H1 (cell line): Measurements from ENCODE around the gene MSI2. TPM values are rescaled to one million over a fixed set of nuclear protein-coding genes. Genes with fewer than 3 reads are reported as not detected.

Experiments used
- CTCF ChIA-PET: fragments of 300-600 bp; sonication (Branson Sonifier 250); formaldehyde crosslinking; loops from one replicate; lab custom pipeline; 2021; ENCODE audit not compliant: partially characterized antibody; lab: Charles Lee
- POLR2A ChIA-PET: fragments of 300-600 bp; sonication (Branson Sonifier 250); formaldehyde crosslinking; loops from one replicate; lab custom pipeline; 2021; ENCODE audit warnings: inconsistent platforms; ENCODE audit not compliant: partially characterized antibody; lab: Charles Lee
- DNase-seq, 2 experiments: peaks; one replicate each; pipeline versions ENCODE4 v3.0.0 to v3.0.0-alpha.2; 2010 to 2022; ENCODE audit warnings: low spot score in 2 of 2, low read depth in 1 of 2, mixed read lengths in 1 of 2
- FAIRE-seq: peaks from 2 replicates; lab custom pipeline; 2011; peaks lifted over from hg19 to GRCh38; lab: Jason Lieb, UNC
- H2AFZ ChIP-seq: 2 replicates; pipeline ENCODE4 v1.8.1; 2012; ENCODE audit warnings: low read length, inconsistent platforms
- H2AK5ac ChIP-seq: 2 replicates; pipeline ENCODE4 v1.6.1; 2013; ENCODE audit warnings: low read depth, low read length
- H2BK120ac ChIP-seq: replicated peaks from 2 replicates; pipeline ENCODE3; 2013; ENCODE audit warnings: low read depth, low read length, inconsistent platforms
- H2BK12ac ChIP-seq: 2 replicates; pipeline ENCODE4 v1.6.1; 2013; ENCODE audit warnings: low read depth, low read length
- H2BK15ac ChIP-seq: 2 replicates; pipeline ENCODE4 v1.6.1; 2013; ENCODE audit warnings: low read length
- H2BK20ac ChIP-seq: 2 replicates; pipeline ENCODE4 v1.6.1; 2013; ENCODE audit warnings: low read length
- H2BK5ac ChIP-seq: 2 replicates; pipeline ENCODE4 v1.6.1; 2013; ENCODE audit warnings: low read depth, low read length
- H3K14ac ChIP-seq: 2 replicates; pipeline ENCODE4 v1.6.1; 2013; ENCODE audit warnings: inconsistent platforms; ENCODE audit not compliant: insufficient read length
- H3K18ac ChIP-seq: 2 replicates; pipeline ENCODE4 v1.6.1; 2013; ENCODE audit warnings: low read length; ENCODE audit errors: extremely low read depth
- H3K23ac ChIP-seq: 2 replicates; pipeline ENCODE4 v1.6.1; 2013; ENCODE audit warnings: inconsistent platforms; ENCODE audit not compliant: insufficient read length
- H3K23me2 ChIP-seq: 2 replicates; pipeline ENCODE4 v1.6.1; 2013; ENCODE audit warnings: low read depth, low read length
- H3K27ac ChIP-seq: 2 replicates; pipeline ENCODE4 v1.6.1; 2011; ENCODE audit warnings: low read depth, low read length, inconsistent platforms
- H3K27me3 ChIP-seq, 4 experiments: replicated peaks in 1 of 4; 1 replicate in 1 of 4; 2 replicates in 3 of 4; pipeline versions ENCODE4 v1.6.1 to v1.8.1; 2011 to 2013; ENCODE audit warnings: low read length in 3 of 4, mild to moderate bottlenecking in 3 of 4, inconsistent platforms in 2 of 4, mixed read lengths in 2 of 4, moderate library complexity in 1 of 4; ENCODE audit not compliant: control insufficient read depth in 3 of 4, insufficient read depth in 3 of 4; ENCODE audit errors: extremely low read depth in 1 of 4
- H3K36me3 ChIP-seq, 4 experiments: 2 replicates each; pipeline versions ENCODE4 v1.6.1 to v1.8.1; 2011 to 2013; ENCODE audit warnings: mild to moderate bottlenecking in 4 of 4, low read length in 3 of 4, moderate library complexity in 2 of 4, control low read depth in 1 of 4, inconsistent platforms in 1 of 4; ENCODE audit not compliant: insufficient read depth in 4 of 4, control insufficient read depth in 2 of 4
- H3K4ac ChIP-seq: replicated peaks from 2 replicates; pipeline ENCODE3; 2013; ENCODE audit warnings: low read length, low read depth, mixed read lengths, inconsistent platforms; ENCODE audit not compliant: insufficient read length
- H3K4me1 ChIP-seq, 4 experiments: replicated peaks in 1 of 4; 1 replicate in 1 of 4; 2 replicates in 3 of 4; pipeline versions ENCODE4 v1.6.1 to v1.8.1; 2011 to 2013; ENCODE audit warnings: low read length in 3 of 4, inconsistent platforms in 2 of 4, mixed read lengths in 1 of 4; ENCODE audit not compliant: insufficient read depth in 4 of 4, control insufficient read depth in 3 of 4
- H3K4me2 ChIP-seq, 2 experiments: 2 replicates each; pipeline versions ENCODE4 v1.6.1 to v1.8.1; 2011 to 2013; ENCODE audit warnings: low read depth in 2 of 2, low read length in 2 of 2, control low read depth in 1 of 2, inconsistent platforms in 1 of 2, mild to moderate bottlenecking in 1 of 2; ENCODE audit not compliant: insufficient read depth in 1 of 2
- H3K4me3 ChIP-seq, 4 experiments: fragments of 200-600, 300-600 bp in 1 of 4; sonication (generic), shearing (Covaris generic), sonication (Bioruptor Twin) in 1 of 4; 2 replicates each; pipeline versions ENCODE4 v1.5.1 to v1.8.1; 2011 to 2016; ENCODE audit warnings: low read length in 4 of 4, low read depth in 3 of 4, control low read depth in 2 of 4, inconsistent platforms in 2 of 4, mild to moderate bottlenecking in 2 of 4, mixed read lengths in 1 of 4, moderate library complexity in 1 of 4; ENCODE audit not compliant: insufficient read depth in 2 of 4; ENCODE audit errors: extremely low read depth in 1 of 4
- H3K56ac ChIP-seq: replicated peaks from 2 replicates; pipeline ENCODE3; 2013; ENCODE audit warnings: low read depth, mild to moderate bottlenecking, mixed read lengths, low read length, inconsistent platforms; ENCODE audit not compliant: insufficient read length
- H3K79me1 ChIP-seq: 2 replicates; pipeline ENCODE4 v1.6.1; 2013; ENCODE audit warnings: low read depth, low read length, control low read depth
- H3K79me2 ChIP-seq, 2 experiments: 2 replicates each; pipeline versions ENCODE4 v1.6.1 to v1.8.1; 2012 to 2013; ENCODE audit warnings: low read length in 2 of 2, mild to moderate bottlenecking in 2 of 2, inconsistent platforms in 1 of 2; ENCODE audit not compliant: insufficient read depth in 2 of 2, control insufficient read depth in 1 of 2
- H3K9ac ChIP-seq, 4 experiments: replicated peaks in 1 of 4; 1 replicate in 1 of 4; 2 replicates in 3 of 4; pipeline versions ENCODE4 v1.6.1 to v1.8.1; 2011 to 2013; ENCODE audit warnings: low read depth in 3 of 4, low read length in 3 of 4, control low read depth in 2 of 4, mild to moderate bottlenecking in 2 of 4, moderate library complexity in 2 of 4, inconsistent platforms in 1 of 4; ENCODE audit errors: extremely low read depth in 1 of 4
- H3K9me3 ChIP-seq, 2 experiments: 2 replicates each; pipeline versions ENCODE4 v1.6.1 to v1.8.1; 2012 to 2013; ENCODE audit warnings: mild to moderate bottlenecking in 2 of 2, moderate library complexity in 2 of 2, control low read depth in 1 of 2, inconsistent platforms in 1 of 2, low read depth in 1 of 2, low read length in 1 of 2, mixed read lengths in 1 of 2; ENCODE audit not compliant: insufficient read depth in 2 of 2
- H4K20me1 ChIP-seq, 2 experiments: replicated peaks in 1 of 2; 2 replicates each; pipeline versions ENCODE3 to v1.8.1; 2011 to 2013; ENCODE audit warnings: inconsistent platforms in 2 of 2, low read length in 2 of 2, mild to moderate bottlenecking in 1 of 2; ENCODE audit not compliant: insufficient read depth in 2 of 2, control insufficient read depth in 1 of 2
- H4K5ac ChIP-seq: 2 replicates; pipeline ENCODE4 v1.6.1; 2013; ENCODE audit warnings: low read length, low read depth, mixed read lengths, inconsistent platforms; ENCODE audit not compliant: insufficient read length
- H4K8ac ChIP-seq: 2 replicates; pipeline ENCODE4 v1.8.0; 2013; ENCODE audit warnings: mild to moderate bottlenecking, moderate library complexity, low read length, inconsistent platforms; ENCODE audit not compliant: insufficient read depth; ENCODE audit errors: extremely low read depth
- H4K91ac ChIP-seq: replicated peaks from 2 replicates; pipeline ENCODE3; 2013; ENCODE audit warnings: low read length, mixed read lengths, inconsistent platforms; ENCODE audit not compliant: insufficient read length
- CBX5 ChIP-seq: fragments of 300-800, 300-1000 bp; sonication (generic); IDR thresholded peaks from 2 replicates; pipeline ENCODE4 v1.7.1; 2016; ENCODE audit warnings: antibody characterized with exemption, low read length, low read depth
- FOSL1 ChIP-seq: IDR thresholded peaks from 2 replicates; pipeline ENCODE4 v1.6.1; 2011; ENCODE audit warnings: mild to moderate bottlenecking, low read depth, low read length, moderate library complexity; ENCODE audit not compliant: insufficient read depth
- JUND ChIP-seq: IDR thresholded peaks from 2 replicates; pipeline ENCODE4 v1.6.1; 2011; ENCODE audit warnings: mild to moderate bottlenecking, improper control_type of control experiment, low read length
- KDM5A ChIP-seq: fragments of 200-600 bp; IDR thresholded peaks from 2 replicates; pipeline ENCODE4 v1.7.1; 2012; ENCODE audit warnings: mild to moderate bottlenecking, low read length, inconsistent platforms, mixed read lengths
- POLR2AphosphoS5 ChIP-seq: IDR thresholded peaks from 2 replicates; pipeline ENCODE4 v1.6.1; 2011; ENCODE audit warnings: low read depth, low read length
- RBBP5 ChIP-seq: IDR thresholded peaks from 2 replicates; pipeline ENCODE4 v1.7.1; 2012; ENCODE audit warnings: low read depth, mild to moderate bottlenecking, inconsistent platforms, low read length, moderate library complexity, borderline replicate concordance
- RNF2 ChIP-seq: fragments of 200-900, 300-1000 bp; sonication (generic); IDR thresholded peaks from 2 replicates; pipeline ENCODE4 v1.7.1; 2016; ENCODE audit warnings: borderline replicate concordance, low read depth, mild to moderate bottlenecking, antibody characterized with exemption, low read length; ENCODE audit not compliant: poor library complexity, severe bottlenecking; ENCODE audit errors: missing control alignments
- RXRA ChIP-seq: IDR thresholded peaks from 2 replicates; pipeline ENCODE4 v1.6.1; 2011; ENCODE audit warnings: low read depth, mild to moderate bottlenecking, low read length, moderate library complexity; ENCODE audit not compliant: insufficient read depth
- WGBS, 2 experiments: shearing (Covaris generic) in 1 of 2; methylation state at CpG; one replicate each; pipeline versions ENCODE4 v1.1.6 to v1.1.7; 2013 to 2015; ENCODE audit warnings: low lambda C conversion rate in 2 of 2, mixed read lengths in 2 of 2, inconsistent platforms in 1 of 2, low coverage in 1 of 2, missing lambda C conversion rate in 1 of 2; ENCODE audit not compliant: insufficient replicate concordance in 2 of 2, insufficient coverage in 1 of 2, insufficient read length in 1 of 2; ENCODE audit errors: extremely low coverage in 1 of 2, missing lambda C conversion rate in 1 of 2; 5-methylcytosine and 5-hydroxymethylcytosine counted together
- polyA plus RNA-seq, 7 experiments: library from polyadenylated mRNA; depleted of rRNA in 3 of 7; stranded (reverse) in 5 of 7; unstranded in 2 of 7; fragments of >200 nt in 5 of 7; fragments of 200-250 nt in 2 of 7; gene quantifications; 1 replicate in 5 of 7; 2 replicates in 1 of 7; 4 replicates in 1 of 7; pipeline versions ENCODE4 v1.2.1 to v1.2.3, GENCODE V29; 2011 to 2013; ENCODE audit warnings: missing spikeins in 2 of 7, mixed read lengths in 2 of 7
- total RNA-seq: library from RNA; stranded (reverse); fragmentation: NEBNext Ultra II Directional; extraction: Animal tissue kit (Norgen Biotek cat#: 25700); gene quantifications from 2 replicates; pipeline ENCODE4 v1.2.1, GENCODE V29; 2021
- TF ChIP-seq, protein P1 (sequence below): IDR thresholded peaks from 2 replicates; pipeline ENCODE4 v1.6.1; 2011; ENCODE audit warnings: low read depth, mild to moderate bottlenecking, low read length; ENCODE audit not compliant: insufficient read depth
- TF ChIP-seq, protein P2 (sequence below): IDR thresholded peaks from 2 replicates; pipeline ENCODE4 v1.6.1; 2012; ENCODE audit warnings: low read length, inconsistent platforms

MSI2 gene
- total and polyA plus RNA-seq, 2 of the 8 experiments (the other 6 are each of a cell fraction or from before 2014, with no cell fraction given) = 36.7 to 80.6 TPM

DNA sequence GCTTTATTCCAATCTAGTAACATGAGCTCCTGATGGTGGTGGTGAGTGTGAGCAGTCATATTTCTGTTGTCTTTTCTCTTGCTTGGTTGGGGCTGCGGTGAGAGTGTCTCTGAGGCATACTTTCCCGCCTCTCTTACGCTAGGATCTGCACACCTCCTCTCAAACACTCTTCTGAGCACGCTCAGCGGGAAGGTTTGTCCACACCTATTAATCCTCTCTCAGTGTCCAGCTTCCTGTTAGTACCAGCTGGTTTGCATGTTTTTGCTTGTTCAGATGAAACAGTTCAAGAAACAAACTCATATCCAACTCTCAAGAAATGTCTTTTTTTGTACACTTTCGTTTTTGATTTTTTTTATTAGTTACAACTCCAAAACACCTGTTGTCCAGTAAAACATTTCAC, 399.2 kb downstream of the MSI2 start:
- no peak overlapping the region for H3K18ac ChIP-seq
- H3K4me3 ChIP-seq = no peak overlapping the region
- H3K79me1 ChIP-seq = 0 out of 2 replicates have a peak, but pooled peaks cover 2% of the 10 kb centered on the region
- ChIA-PET POLR2A (no interaction called here), CTCF (interaction anchor here (0.7 to 2.0 kb wide), 8 partner anchors 9 to 215 kb away, joined by 3 to 6 read pairs (median 4); no protein-coding TSS in a partner anchor)
- no peak for FAIRE-seq
- H3K9ac ChIP-seq = no peak overlapping the region
- H2BK15ac ChIP-seq = no peak overlapping the region
- H3K36me3 ChIP-seq = no peaks in the 10 kb centered on the region; a peak in 2 of 8 replicates
- no peak overlapping the region for H2BK5ac ChIP-seq
- no peak overlapping the region for H3K56ac ChIP-seq
- DNase-seq = no peak
- H3K23me2 ChIP-seq = no peaks in the 10 kb centered on the region
- no peak overlapping the region for H2AFZ ChIP-seq
- TF ChIP-seq KDM5A (no peak), CBX5 (no peak), RNF2 (no peak), JUND (no peak), RBBP5 (no peak), POLR2AphosphoS5 (no peak), FOSL1 (no peak), RXRA (no peak)
- TF ChIP-seq, protein P1, sequence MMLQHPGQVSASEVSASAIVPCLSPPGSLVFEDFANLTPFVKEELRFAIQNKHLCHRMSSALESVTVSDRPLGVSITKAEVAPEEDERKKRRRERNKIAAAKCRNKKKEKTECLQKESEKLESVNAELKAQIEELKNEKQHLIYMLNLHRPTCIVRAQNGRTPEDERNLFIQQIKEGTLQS = no peak
- TF ChIP-seq, protein P2, sequence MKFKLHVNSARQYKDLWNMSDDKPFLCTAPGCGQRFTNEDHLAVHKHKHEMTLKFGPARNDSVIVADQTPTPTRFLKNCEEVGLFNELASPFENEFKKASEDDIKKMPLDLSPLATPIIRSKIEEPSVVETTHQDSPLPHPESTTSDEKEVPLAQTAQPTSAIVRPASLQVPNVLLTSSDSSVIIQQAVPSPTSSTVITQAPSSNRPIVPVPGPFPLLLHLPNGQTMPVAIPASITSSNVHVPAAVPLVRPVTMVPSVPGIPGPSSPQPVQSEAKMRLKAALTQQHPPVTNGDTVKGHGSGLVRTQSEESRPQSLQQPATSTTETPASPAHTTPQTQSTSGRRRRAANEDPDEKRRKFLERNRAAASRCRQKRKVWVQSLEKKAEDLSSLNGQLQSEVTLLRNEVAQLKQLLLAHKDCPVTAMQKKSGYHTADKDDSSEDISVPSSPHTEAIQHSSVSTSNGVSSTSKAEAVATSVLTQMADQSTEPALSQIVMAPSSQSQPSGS = no peak
- no peak overlapping the region for H2BK12ac ChIP-seq
- H4K20me1 ChIP-seq = no peaks in the 10 kb centered on the region
- WGBS, 2 experiments = 94% methylated on average over 6 of the region's 6 CpGs; no CpG with 5 or more reads in 1 of the 2 experiments
- H4K91ac ChIP-seq = no peak overlapping the region
- H3K27ac ChIP-seq = no peak overlapping the region
- no peak overlapping the region for H2AK5ac ChIP-seq
- H3K14ac ChIP-seq = no peak overlapping the region
- no peak overlapping the region for H4K5ac ChIP-seq
- H2BK120ac ChIP-seq = no peak overlapping the region
- H3K27me3 ChIP-seq = no peaks in the 10 kb centered on the region
- no peak overlapping the region for H3K4ac ChIP-seq
- H3K79me2 ChIP-seq = no peaks in the 10 kb centered on the region
- H2BK20ac ChIP-seq = no peak overlapping the region
- H3K4me1 ChIP-seq = peaks cover 7 to 11% (median 10%) of the 10 kb centered on the region in 4 experiments
- H4K8ac ChIP-seq = no peak overlapping the region
- no peak overlapping the region for H3K23ac ChIP-seq
- no peaks in the 10 kb centered on the region for H3K9me3 ChIP-seq
- no peak overlapping the region for H3K4me2 ChIP-seq
